IPS-NIHi7 (cell line): ENCODE measurements around the gene SMYD3.
A peak's percentile ranks its signal among the peaks of the same experiment; 100 is the strongest.
"Not testable (repeated sequence)": the region's sequence is repeated elsewhere in the genome, so short reads cannot be mapped to it uniquely, and the experiment has no call there.

Experiments
- DNase-seq: peaks from one replicate; pipeline ENCODE4 v3.0.0; 2012; ENCODE audit warnings: mixed read lengths; ENCODE audit errors: extremely low spot score

The SMYD3 gene

DNA sequence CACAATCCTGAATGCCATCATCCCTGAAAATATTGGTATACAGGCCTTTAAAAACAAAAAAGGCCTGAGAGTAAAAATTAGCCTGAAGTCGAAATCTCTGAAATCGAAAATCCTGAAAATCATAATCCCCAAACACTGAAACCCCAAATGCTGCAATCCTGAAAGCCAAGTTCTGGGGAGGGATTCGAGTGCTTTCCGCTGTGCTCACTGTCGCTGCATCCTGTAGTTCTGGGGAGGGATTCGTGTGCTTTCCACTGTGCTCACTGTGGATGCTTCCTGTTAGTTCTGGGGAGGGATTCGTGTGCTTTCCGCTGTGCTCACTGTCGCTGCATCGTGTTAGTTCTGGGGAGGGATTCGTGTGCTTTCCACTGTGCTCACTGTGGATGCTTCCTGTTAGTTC lies 435.5 kb downstream of the SMYD3 start:
- not testable (repeated sequence) for DNase-seq

DNA sequence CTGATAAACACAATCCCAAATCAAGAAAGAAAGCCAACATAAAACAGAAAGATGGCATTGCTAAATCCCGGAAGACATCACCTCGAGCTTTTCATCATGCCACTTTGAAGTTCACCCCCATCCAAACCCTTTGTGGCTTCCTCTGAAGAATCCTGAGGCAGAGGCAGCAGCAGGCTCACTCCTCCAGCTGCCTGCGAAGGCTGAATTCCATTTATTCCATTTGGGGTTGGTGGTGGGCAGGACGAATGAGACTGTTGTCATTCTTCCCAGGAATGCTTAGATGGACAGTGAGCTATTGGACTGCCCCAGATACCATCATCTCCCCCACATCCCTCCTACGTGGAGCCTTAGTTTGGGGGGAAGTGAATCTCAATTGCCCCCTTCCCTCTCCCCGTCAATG lies 437.5 kb downstream of the SMYD3 start:
- no peak for DNase-seq

DNA sequence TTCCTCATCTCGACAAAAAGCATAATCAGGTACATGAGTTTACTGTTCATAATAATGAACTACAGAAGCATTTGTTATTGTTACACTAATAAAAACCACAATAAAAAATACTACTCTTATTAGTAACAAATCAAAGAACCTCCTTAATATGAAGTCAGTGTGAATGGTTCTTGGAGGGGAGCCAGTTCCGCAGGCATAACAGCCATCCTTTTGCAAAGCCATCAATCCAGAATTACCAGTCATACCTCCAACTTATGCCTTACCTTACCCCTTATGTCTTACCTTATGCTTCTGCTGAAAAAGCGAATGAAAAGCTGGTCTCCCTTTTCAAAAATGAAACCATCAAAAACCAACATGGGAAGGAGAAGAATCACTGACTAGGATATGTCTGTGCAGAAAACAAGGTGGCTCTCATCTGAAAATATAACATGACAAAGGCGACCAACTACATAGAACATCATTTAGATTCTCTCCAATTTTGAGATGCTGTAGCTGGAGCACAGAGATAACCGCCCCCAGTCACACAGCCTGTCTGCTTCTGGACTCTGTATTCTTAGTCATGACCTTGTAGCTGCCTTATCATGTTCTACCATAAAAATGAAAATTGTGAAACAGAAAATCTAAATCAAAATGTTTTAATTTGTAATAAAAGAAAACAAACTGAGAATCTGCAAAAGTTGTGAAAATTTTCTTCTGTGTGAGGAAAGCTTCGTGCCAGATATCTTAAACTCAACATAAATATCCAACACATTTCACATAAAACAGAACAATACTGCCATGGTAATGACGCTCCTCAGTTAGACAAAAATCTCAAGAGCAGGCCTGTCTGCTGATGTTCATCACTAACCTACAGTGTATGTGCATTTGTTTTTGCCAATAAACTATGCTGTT lies 438.2 kb downstream of the SMYD3 start:
- no peak for DNase-seq

DNA sequence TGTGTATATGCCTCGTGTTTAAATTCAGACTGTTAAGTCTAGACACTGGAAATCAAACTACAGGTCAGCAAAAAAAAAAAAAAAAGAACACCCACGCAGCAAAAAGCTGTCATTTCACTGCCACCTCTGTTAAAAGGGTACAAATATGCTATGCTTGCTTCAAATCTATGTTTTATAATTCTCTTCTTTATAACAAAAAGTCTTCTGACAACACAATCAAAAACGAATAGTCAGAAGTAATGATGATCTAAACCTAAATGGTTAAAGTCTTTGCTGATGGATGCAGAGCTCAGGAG lies 438.9 kb downstream of the SMYD3 start:
- no peak for DNase-seq

DNA sequence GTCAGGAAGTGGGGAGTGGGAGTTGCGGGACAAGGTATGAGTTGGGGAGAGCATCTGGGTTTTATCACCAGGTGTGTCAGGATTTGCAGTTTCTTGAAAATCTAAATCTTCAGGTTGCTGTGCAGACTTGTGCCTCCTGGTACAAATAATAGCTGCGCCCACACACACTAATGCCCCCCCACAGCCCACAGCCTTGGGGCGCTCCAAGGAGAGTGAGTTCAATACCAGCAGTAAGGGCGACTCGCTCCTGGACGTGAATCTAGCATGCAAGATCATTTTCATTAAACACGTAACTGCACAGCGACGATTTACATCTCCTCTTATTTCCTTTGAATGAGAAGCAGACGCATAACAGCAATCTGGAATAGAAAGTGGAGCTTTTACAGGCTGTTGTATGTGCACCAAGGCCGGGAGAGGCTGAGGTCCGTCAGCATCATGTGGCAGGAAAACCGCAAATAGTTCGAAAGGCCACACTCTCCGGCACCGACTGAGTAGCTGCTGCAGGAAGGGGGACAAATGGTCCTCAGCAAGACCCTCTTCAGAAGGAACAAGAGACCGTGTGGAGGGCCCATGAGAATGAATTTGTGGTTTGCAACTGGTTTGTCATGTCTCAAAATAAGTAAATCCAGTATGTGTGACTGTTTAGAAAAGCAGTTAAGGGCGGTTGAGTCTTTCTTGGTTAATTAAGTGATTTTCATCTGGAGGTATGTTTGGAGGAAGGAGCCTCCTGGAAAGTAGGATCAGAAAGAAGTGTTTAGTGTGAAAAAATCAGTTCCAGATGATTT lies 439.5 kb downstream of the SMYD3 start:
- DNase-seq: no peak

DNA sequence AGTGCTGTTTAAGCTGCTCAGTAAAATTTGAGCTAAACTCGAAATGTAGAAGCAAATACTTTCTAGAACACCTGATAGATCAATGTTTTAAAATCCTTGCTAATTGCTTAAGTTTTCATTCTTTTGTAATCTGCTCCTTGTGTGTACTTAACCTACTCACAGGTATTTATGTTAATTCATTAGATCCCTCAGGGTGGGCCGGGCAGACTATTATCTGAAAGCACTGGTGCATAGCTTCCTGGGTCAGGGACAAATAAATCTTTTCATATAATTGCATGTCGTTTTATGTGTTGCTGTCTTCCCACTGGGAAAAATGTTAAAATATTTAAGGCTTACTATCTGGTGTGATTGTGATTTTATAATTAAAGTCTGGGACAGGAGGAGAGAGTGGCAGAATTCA lies 440.5 kb downstream of the SMYD3 start:
- peak; percentile 18 for DNase-seq

DNA sequence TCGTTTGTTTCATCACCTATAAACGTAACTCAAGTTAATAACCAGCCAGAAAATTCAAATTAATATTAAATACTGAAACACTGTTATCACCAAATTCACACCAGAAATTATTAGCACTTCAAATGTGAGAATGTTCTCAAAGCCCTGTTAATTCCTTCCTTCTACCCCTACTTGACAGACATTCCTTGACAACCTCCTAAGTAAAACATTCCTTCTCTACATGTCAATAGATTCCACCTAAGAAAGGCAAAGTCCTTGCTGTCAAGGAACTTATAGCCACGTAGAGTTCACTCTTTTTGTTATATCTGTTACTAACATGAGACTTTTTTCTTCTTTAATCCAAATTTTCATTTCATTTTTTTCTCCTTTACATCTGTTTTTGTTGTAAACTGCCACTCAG lies 441.5 kb downstream of the SMYD3 start:
- peak; percentile 16 for DNase-seq

- DNase-seq: no peak
Observed at GRCh38 chr1:246064891-246065290, 442.2 kb downstream of the SMYD3 start.

GRCh38 chr1:246063013-246063616 lies 444.0 kb downstream of the SMYD3 start:
- no peak for DNase-seq

- DNase-seq: no peak
Observed at GRCh38 chr1:246058466-246058865, 448.6 kb downstream of the SMYD3 start.

DNA sequence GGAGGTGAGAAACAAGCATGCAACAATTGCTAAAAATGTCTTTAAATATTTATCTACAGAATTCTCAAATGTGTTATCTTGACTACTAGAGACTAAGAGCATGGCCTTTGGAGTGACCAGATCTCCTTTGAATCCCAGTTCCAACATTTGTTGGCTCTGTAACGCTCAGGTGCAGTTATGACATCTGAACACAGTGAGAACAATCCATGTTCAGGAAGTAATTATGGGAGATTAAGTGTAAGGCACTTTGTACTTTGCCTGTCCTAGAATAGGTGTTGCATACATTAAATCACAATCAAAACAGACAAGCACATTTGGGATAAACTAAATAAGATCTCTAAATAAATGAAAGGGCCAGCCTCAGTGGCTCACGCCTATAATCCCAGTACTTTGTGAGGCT lies 454.5 kb downstream of the SMYD3 start:
- no peak for DNase-seq

GRCh38 chr1:246051909-246052518 lies 455.1 kb downstream of the SMYD3 start:
- no peak for DNase-seq

DNA sequence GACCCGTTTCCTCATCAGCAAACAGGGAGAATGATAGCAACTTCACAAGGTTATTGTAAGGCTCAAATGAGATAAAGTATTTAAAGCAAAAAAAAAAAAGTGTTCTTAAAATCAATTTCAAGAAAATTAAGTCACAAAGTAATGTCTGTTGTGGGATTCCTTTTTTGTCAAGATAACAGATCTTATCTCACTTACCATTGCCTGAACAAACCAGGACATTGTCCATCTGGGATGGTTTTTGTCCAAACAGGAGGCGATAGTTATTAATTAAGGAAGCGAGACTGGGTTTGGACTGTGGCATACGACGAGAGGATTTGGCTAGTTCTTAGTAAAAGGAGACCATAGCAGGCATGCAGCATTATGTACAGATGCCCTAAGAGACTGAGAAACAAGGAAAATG lies 458.4 kb downstream of the SMYD3 start:
- no peak for DNase-seq

GRCh38 chr1:246043556-246043955 lies 463.5 kb downstream of the SMYD3 start:
- DNase-seq: no peak

DNA sequence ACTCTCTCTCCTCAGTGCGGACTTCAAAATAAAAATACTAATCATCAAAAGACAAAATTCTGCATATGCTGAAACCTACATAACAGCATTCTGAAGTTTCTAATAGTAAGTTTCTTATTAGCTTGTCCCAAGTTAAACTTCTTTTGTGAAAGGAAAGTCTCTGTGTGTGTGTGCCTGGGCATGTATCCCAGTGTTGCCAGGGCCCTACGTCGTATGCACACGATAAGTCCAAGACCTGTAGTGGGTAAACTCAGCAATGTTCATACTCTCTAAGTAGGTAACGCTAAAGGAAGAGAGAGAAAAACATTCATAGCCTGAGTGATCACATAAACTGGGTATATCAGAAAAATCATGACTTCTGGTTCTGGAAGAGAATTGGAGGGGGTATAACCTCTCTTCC lies 465.7 kb downstream of the SMYD3 start:
- DNase-seq: no peak

DNA sequence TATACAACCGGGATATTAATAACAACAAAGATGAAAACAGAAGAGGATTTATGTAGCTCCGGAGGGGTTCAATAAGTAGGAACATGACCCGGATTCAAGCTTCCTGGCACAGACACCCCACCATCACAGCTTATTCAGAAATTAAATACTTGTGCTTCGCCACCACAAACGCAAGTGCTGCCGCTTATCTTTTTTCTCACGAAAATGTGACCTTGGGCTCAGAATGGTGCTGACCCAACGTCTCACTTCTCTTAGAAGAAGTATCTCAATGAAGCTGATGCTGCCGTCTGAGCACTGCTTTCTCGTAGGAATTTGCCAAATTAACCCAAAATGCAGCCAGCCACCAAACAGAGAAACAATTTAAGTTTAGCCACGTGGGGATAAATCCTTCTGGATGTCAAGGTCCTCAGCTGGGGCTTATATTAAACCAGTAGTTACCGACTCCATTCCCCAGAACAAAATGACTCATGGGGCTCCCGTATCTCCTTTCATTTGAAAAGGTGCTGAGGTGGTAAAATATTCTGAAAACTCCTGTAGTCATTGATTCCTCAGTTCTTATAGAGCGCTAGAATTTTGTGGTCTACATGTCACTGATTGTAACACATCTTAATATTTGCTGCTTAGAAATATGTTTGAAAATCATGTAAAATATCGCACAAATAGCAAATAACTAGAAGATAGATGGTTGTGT lies 466.7 kb downstream of the SMYD3 start:
- no peak for DNase-seq

GRCh38 chr1:246039584-246039983 lies 467.5 kb downstream of the SMYD3 start:
- no peak for DNase-seq

DNA sequence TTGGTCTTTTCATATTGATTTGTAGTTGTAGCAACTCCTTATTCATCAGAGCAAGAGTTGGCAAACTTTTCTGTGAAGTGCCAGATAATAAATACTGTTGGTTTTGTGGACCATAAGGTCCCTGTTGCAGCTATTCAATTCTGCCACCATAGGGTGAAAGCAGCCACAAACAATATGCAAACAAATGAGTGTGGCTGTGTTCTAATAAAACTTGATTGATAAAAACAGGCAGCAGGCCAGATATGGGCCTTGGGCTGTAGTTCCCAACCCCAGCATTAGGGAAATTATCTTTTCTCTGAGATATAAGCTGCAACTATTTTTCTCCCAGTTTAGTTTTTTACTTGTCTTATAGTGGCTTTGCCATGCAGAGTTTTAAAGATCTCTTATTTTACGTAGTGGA lies 469.2 kb downstream of the SMYD3 start:
- DNase-seq: no peak

DNA sequence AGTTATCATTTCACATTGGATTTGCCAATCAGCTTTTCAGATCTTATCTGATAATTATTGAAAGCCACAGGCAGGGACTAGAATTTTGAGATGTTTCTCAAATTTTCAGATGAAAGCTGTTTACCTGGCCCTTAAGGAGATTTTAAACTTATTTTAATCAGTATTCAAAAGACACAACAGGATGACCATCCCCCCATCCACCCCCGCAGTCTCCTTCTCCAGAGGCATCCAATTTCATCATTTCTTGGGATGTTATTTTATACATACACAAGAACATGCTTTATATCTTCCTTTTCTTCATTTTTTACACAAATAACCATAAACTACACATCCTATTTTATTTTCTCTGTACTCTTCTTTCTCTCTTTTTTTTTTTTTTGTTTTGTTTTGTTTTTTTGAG lies 470.9 kb downstream of the SMYD3 start:
- DNase-seq: no peak

DNA sequence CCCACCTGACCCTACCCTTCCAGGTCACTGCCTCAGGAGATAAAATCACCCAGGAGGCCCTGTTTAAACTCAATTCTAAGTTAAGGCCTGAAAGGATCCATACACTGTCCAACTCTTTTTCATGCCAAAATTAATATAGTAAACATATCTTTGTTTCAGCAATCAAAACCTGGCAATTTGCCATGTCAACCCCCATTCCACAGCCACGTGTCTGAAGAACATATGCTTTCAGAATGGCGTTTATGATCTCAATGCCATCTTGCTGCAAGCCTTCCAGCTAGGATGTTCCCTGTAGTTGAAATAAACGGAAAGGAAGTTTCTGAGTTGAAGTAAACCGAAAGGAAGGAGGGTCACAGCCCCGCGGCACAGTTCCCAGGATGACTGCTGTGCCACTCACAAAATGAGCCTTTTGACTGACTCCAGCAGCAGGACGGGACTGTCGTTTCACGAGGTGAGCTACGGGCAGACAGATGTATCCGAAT lies 472.0 kb downstream of the SMYD3 start:
- DNase-seq: no peak

DNA sequence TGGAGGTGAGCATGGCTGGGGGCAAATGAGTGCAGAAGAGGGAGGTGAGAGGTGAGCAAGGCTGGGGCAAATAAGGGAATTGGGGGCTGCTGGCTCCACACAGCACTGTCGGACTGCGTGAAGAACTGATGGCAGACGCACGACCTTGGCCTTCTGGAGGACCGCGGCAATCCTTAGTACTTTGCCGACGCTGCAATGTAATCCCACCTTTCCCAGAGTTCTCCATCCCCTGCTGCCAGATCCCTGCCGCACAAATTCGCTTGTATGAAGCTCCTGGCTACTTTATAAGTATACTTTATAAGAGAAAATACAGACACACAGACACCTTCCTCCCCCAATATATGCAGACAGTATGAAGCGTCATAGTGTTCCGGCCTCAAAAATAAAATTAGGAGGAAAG lies 472.4 kb downstream of the SMYD3 start:
- DNase-seq: no peak

DNA sequence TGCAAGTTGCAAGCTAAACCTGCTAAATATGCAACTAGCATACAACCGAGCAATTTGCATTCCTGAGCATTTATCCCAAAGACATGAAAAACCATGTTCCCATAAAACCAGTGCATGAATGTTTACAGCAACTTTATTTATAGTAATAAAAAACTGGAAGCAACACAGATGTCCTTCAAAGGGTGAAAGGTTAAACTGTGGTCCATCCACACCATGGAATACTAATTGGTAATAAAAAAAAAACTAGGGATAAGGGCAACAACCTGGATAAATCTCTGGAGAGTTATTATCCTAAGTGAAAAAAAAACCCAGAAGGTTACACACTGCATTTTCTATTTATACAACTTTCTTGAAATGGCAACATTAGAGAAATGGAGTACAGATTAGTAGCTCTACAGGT lies 474.1 kb downstream of the SMYD3 start:
- DNase-seq: no peak
